Measurements from ENCODE around the gene HEPACAM.

DNA sequence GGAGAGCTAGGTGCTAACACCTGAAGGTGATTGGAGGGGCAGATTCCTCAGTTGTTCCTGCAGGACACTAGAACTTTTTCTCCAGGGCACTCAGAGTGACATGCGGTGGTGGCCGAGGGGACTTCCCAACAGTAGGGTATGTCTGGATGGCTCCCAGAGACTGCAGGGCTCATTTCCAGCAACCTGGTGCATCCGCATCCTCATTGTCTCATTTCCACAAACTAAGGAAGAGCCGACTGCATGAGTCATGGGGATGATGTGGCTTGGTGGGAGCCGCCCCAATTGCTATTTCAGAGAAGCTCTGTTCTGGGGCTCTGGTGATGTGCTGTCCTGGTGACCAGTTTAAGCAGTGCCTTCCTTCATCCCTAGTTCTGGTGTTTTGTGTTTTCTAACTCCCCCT is 35.4 kb downstream of the HEPACAM start:
- TF ChIP-seq POLR2A (IDR thresholded peaks at IDR 0.05; ENCODE audit: low read depth, low read length) (no peak), POLR2AphosphoS5 (IDR thresholded peaks at IDR 0.05; ENCODE audit: low read depth, low read length) (no peak), TAF1 (IDR thresholded peaks at IDR 0.05; ENCODE audit: low read depth, low read length) (no peak)

Measured in GM12891 (cell line).